ENCODE measurements around the gene PHACTR3.

PHACTR3 gene

DNA sequence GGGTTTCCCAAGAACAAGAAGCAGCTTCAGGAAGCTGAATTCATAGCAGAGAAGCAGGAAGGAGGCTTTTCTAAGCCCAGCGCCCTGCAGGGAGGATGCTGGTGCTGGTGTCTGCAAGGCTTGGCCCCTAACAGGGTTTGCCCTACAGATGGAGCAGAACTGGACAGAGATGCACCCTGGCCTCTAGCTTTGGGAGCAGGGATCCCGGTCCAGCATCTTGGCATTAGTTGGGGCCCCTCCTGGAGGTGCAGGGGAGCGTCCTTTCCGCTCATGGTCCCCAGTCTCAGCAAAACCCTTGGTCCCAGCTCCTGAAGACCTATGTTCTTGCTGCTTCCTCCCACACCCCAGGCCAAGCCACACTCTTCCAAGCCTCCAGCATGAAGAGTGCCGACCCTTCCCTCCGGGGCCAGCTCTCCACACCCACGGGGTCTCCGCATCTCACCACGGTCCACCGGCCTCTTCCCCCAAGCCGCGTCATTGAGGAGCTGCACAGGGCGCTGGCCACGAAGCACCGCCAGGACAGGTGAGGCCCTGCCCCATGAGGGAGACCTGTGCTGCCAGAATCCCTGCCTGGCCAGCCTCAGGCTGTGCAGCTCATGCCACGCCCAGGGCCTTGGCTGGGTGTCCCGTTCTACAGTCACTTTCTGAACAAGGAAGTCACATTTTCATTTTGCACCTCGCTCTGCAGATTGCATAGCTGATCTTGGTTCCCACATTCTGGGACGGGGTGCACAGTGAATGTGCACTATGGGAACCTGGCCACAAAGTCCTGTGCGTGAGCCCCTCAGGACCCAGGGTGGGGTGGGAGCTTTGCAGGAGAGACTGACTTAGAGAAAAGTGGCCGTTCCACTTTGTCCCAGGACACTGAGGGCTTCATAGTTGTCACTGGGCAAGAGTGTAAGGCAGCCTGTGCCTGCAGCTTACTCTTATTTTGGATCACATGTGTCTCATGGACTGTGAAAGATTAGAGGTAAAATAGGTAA lies 168.9 kb downstream of the PHACTR3 start:
- in situ Hi-C loops (cut with HindIII; ENCODE audit: low sequenced_read_pairs): no loop called here
- H3K4me3 ChIP-seq (ENCODE audit: low read depth, low read length): no peak overlapping the region
- DNase-seq (ENCODE audit: low read depth): no peak
- TF ChIP-seq, protein P1, sequence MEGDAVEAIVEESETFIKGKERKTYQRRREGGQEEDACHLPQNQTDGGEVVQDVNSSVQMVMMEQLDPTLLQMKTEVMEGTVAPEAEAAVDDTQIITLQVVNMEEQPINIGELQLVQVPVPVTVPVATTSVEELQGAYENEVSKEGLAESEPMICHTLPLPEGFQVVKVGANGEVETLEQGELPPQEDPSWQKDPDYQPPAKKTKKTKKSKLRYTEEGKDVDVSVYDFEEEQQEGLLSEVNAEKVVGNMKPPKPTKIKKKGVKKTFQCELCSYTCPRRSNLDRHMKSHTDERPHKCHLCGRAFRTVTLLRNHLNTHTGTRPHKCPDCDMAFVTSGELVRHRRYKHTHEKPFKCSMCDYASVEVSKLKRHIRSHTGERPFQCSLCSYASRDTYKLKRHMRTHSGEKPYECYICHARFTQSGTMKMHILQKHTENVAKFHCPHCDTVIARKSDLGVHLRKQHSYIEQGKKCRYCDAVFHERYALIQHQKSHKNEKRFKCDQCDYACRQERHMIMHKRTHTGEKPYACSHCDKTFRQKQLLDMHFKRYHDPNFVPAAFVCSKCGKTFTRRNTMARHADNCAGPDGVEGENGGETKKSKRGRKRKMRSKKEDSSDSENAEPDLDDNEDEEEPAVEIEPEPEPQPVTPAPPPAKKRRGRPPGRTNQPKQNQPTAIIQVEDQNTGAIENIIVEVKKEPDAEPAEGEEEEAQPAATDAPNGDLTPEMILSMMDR (IDR thresholded peaks at IDR 0.05; ENCODE audit: low read depth, low read length, missing control alignments): no peak

GRCh38 chr20:59774204-59774641 lies 169.9 kb downstream of the PHACTR3 start:
- TF ChIP-seq, protein P1 (IDR thresholded peaks at IDR 0.05; ENCODE audit: low read depth, low read length, missing control alignments): no peak
- no peak for DNase-seq (ENCODE audit: low read depth)
- H3K4me3 ChIP-seq (ENCODE audit: low read depth, low read length): no peak overlapping the region
- in situ Hi-C loops (cut with HindIII; ENCODE audit: low sequenced_read_pairs): no loop called here

DNA sequence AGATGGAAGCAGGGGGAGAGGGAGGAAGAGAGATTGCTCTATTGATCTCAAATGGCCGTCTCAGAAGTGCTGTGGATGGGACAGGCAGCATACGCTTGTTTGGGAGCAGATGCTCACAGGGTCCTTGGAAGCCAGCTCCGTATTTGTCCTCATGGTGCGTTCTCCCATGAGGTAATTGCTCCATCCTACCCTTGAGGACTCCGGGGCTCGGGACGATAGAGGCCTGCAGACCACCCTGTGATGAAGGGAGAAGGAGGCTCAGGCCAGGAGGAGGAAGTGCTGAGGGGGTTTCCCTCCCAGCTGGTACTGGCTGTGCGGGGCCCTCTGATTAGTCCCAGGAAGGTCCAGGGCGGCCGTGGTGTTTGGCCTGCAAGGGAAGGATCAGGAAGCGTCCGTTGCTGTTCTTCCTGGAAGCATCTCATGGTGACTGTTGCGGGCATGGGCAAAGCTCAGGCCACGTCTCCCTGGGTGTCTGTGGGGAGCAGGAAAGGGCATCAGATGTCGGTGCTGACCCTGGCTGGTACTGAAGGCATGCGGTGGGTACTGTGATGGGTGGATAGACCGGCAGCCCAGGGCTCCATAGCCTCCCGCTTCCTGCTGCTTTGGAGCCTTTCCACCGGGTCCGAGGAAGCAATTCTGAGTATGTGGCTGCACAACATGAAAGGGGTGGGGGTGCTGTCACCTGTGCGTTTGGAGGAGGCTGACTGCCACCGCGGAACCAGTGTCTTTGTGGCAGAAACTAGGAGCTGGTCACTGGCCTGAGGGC lies 170.8 kb downstream of the PHACTR3 start:
- DNase-seq (ENCODE audit: low read depth): no peak
- no peak overlapping the region for H3K4me3 ChIP-seq (ENCODE audit: low read depth, low read length)
- in situ Hi-C loops (cut with HindIII; ENCODE audit: low sequenced_read_pairs): no loop called here
- TF ChIP-seq, protein P1 (IDR thresholded peaks at IDR 0.05; ENCODE audit: low read depth, low read length, missing control alignments): no peak

DNA sequence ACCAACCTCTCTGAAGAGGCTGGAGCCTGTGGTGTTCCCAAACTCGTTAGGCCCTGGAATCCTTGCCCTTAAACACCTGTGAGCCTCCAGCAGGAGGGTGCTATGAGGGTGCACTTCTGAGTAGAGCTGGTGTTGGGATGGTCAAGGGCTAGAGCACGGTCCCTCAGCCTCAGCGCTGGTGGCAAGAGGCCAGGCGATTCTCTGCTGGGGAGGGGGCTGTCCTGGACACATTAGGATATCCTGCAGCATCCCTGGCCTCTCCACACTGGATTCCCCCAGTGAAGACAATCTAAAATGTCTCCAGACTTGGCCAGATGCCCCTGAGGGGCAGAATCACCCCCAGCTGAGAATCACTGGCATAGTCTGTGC lies 171.3 kb downstream of the PHACTR3 start:
- in situ Hi-C loops (cut with HindIII; ENCODE audit: low sequenced_read_pairs): no loop called here
- no peak overlapping the region for H3K4me3 ChIP-seq (ENCODE audit: low read depth, low read length)
- no peak for DNase-seq (ENCODE audit: low read depth)
- TF ChIP-seq, protein P1 (IDR thresholded peaks at IDR 0.05; ENCODE audit: low read depth, low read length, missing control alignments): no peak

- in situ Hi-C loops (cut with HindIII; ENCODE audit: low sequenced_read_pairs): no loop called here
- no peak overlapping the region for H3K4me3 ChIP-seq (ENCODE audit: low read depth, low read length)
- no peak for DNase-seq (ENCODE audit: low read depth)
- TF ChIP-seq, protein P1 (IDR thresholded peaks at IDR 0.05; ENCODE audit: low read depth, low read length, missing control alignments): no peak
These were observed 171.8 kb downstream of the PHACTR3 start for GRCh38 chr20:59776059-59776603.

GRCh38 chr20:59776626-59777330 lies 172.4 kb downstream of the PHACTR3 start:
- in situ Hi-C loops (cut with HindIII; ENCODE audit: low sequenced_read_pairs): no loop called here
- H3K4me3 ChIP-seq (ENCODE audit: low read depth, low read length): no peak overlapping the region
- no peak for DNase-seq (ENCODE audit: low read depth)
- TF ChIP-seq, protein P1 (IDR thresholded peaks at IDR 0.05; ENCODE audit: low read depth, low read length, missing control alignments): no peak
